WTC11 (cell line): Measurements from ENCODE around the gene APOBEC3B. TPM values are rescaled to one million over a fixed set of nuclear protein-coding genes. Genes with fewer than 3 reads are reported as not detected.
A peak's percentile ranks its signal among the peaks of the same experiment; 100 is the strongest.

Experiments used
- ATAC-seq: fragments of 200-7000 bp; cut with Tn5 transposase; 2 replicates; pipeline ENCODE4 v1.10.0; 2021; ENCODE audit warnings: mild to moderate bottlenecking, moderate library complexity
- CTCF ChIA-PET: fragments of 300-600 bp; sonication (Branson Sonifier 250); formaldehyde crosslinking; loops from one replicate; lab custom pipeline; 2021; ENCODE audit warnings: antibody characterized with exemption; lab: Charles Lee
- POLR2A ChIA-PET: fragments of 350-600 bp; sonication (Branson Sonifier 250); formaldehyde crosslinking; loops from one replicate; lab custom pipeline; 2021; ENCODE audit warnings: antibody characterized with exemption; lab: Charles Lee
- DNase-seq: peaks from one replicate; pipeline ENCODE4 v3.0.0; 2021; ENCODE audit warnings: low spot score
- H3K27ac Mint-ChIP-seq: 2 replicates; pipeline ENCODE4 v1.8.0; 2021; ENCODE audit warnings: mixed read lengths
- H3K27me3 Mint-ChIP-seq: 2 replicates; pipeline ENCODE4 v1.8.0; 2021; ENCODE audit warnings: low read depth, mild to moderate bottlenecking, moderate library complexity, mixed read lengths
- H3K36me3 Mint-ChIP-seq: 2 replicates; pipeline ENCODE4 v1.8.0; 2021; ENCODE audit warnings: mixed read lengths
- H3K4me1 Mint-ChIP-seq: 2 replicates; pipeline ENCODE4 v1.8.0; 2022; ENCODE audit warnings: mixed read lengths
- H3K4me3 Mint-ChIP-seq: 2 replicates; pipeline ENCODE4 v1.8.0; 2021; ENCODE audit warnings: mild to moderate bottlenecking, moderate library complexity, mixed read lengths
- H3K9me3 Mint-ChIP-seq: 2 replicates; pipeline ENCODE4 v1.8.0; 2021; ENCODE audit warnings: mixed read lengths
- AFF4 ChIP-seq: sonication (generic); formaldehyde crosslinking; IDR thresholded peaks from 2 replicates; pipeline ENCODE4 v1.8.1; 2023; ENCODE audit warnings: mild to moderate bottlenecking, missing genetic modification reagents, borderline replicate concordance
- ARID4B ChIP-seq: sonication (generic); formaldehyde crosslinking; IDR thresholded peaks from 2 replicates; pipeline ENCODE4 v1.8.0; 2023; ENCODE audit warnings: missing genetic modification reagents, mild to moderate bottlenecking, borderline replicate concordance
- CBFB ChIP-seq: sonication (generic); formaldehyde crosslinking; IDR thresholded peaks from 2 replicates; pipeline ENCODE4 v1.8.1; 2022; ENCODE audit warnings: mild to moderate bottlenecking, low read depth, missing genetic modification reagents
- CTCF ChIP-seq: fragments of 200-600 bp; IDR thresholded peaks from 2 replicates; pipeline ENCODE4 v1.8.0; 2022; ENCODE audit warnings: antibody characterized with exemption
- ELF4 ChIP-seq: sonication (generic); formaldehyde crosslinking; IDR thresholded peaks from 2 replicates; pipeline ENCODE4 v1.8.1; 2022; ENCODE audit warnings: low read depth, mild to moderate bottlenecking, moderate library complexity, missing genetic modification reagents
- FOXP4 ChIP-seq: sonication (generic); formaldehyde crosslinking; IDR thresholded peaks from 2 replicates; pipeline ENCODE4 v1.8.0; 2022; ENCODE audit warnings: mild to moderate bottlenecking, missing genetic modification reagents
- GTF2I ChIP-seq: fragments of 250-450 bp; sonication (Bioruptor Pico); conservative IDR thresholded peaks from 2 replicates; pipeline ENCODE4 v1.4.0; 2021; ENCODE audit warnings: mild to moderate bottlenecking
- NFYB ChIP-seq: sonication (generic); formaldehyde crosslinking; conservative IDR thresholded peaks from 2 replicates; pipeline ENCODE4 v1.8.0; 2022; ENCODE audit warnings: low read depth, missing genetic modification reagents
- NR2C2 ChIP-seq: sonication (generic); formaldehyde crosslinking; IDR thresholded peaks from 2 replicates; pipeline ENCODE4 v1.8.0; 2022; ENCODE audit warnings: mild to moderate bottlenecking, missing genetic modification reagents
- OVOL2 ChIP-seq: fragments of 250-450 bp; sonication (Bioruptor Pico); IDR thresholded peaks from 2 replicates; pipeline ENCODE4 v1.9.0; 2021; ENCODE audit warnings: mild to moderate bottlenecking, borderline replicate concordance
- RELA ChIP-seq: sonication (generic); formaldehyde crosslinking; IDR thresholded peaks from 2 replicates; pipeline ENCODE4 v1.8.1; 2022; ENCODE audit warnings: missing genetic modification reagents, mild to moderate bottlenecking, borderline replicate concordance
- SMAD3 ChIP-seq: sonication (generic); formaldehyde crosslinking; IDR thresholded peaks from 2 replicates; pipeline ENCODE4 v1.8.0; 2022; ENCODE audit warnings: missing genetic modification reagents, mild to moderate bottlenecking, borderline replicate concordance
- SMAD4 ChIP-seq: sonication (generic); formaldehyde crosslinking; IDR thresholded peaks from 2 replicates; pipeline ENCODE4 v1.8.0; 2022; ENCODE audit warnings: mild to moderate bottlenecking, missing genetic modification reagents
- SOX15 ChIP-seq: fragments of 250-450 bp; sonication (Bioruptor Pico); IDR thresholded peaks from 2 replicates; pipeline ENCODE4 v1.9.0; 2021; ENCODE audit warnings: mild to moderate bottlenecking
- ZNF138 ChIP-seq: sonication (generic); formaldehyde crosslinking; conservative IDR thresholded peaks from 2 replicates; pipeline ENCODE4 v1.8.1; 2022; ENCODE audit warnings: mild to moderate bottlenecking, moderate library complexity, missing genetic modification reagents
- ZNF425 ChIP-seq: fragments of 250-450 bp; sonication (Bioruptor Pico); conservative IDR thresholded peaks from 2 replicates; pipeline ENCODE4 v1.9.0; 2021; ENCODE audit warnings: mild to moderate bottlenecking
- ZNF512 ChIP-seq: sonication (generic); formaldehyde crosslinking; IDR thresholded peaks from 2 replicates; pipeline ENCODE4 v1.8.1; 2022; ENCODE audit warnings: missing genetic modification reagents, borderline replicate concordance
- total RNA-seq: library from RNA; stranded (reverse); gene quantifications from 3 replicates; pipeline ENCODE4 v1.2.3, GENCODE V29; 2021

APOBEC3B gene
- total RNA-seq, 1 experiment from 2014 or later = 4.0 TPM

- Mint-ChIP-seq H3K4me3 (no peak overlapping the region), H3K4me1 (no peaks in the 10 kb centered on the region), H3K9me3 (peaks cover 4% of the 10 kb centered on the region), H3K27ac (no peak overlapping the region), H3K36me3 (peaks cover 4% of the 10 kb centered on the region), H3K27me3 (peaks cover 2% of the 10 kb centered on the region; the same call in 1 of the 2 replicates)
- ChIA-PET POLR2A (no interaction called here), CTCF (interaction anchor here (0.6 to 1.0 kb wide), 2 partner anchors 176 to 595 kb away, joined by 3 to 4 read pairs; no protein-coding TSS in a partner anchor)
- DNase-seq = no peak
- TF ChIP-seq ZNF512 (no peak), NR2C2 (no peak), RELA (CRISPR knock-in tag) (no peak), ZNF425 (CRISPR knock-in tag) (no peak), NFYB (CRISPR knock-in tag) (no peak), ARID4B (CRISPR knock-in tag) (no peak), SMAD3 (CRISPR knock-in tag) (no peak), GTF2I (CRISPR knock-in tag) (no peak), ELF4 (CRISPR knock-in tag) (no peak), CBFB (CRISPR knock-in tag) (no peak)
- no peak for ATAC-seq
Observed at GRCh38 chr22:38972558-38972957, 9.6 kb upstream of the APOBEC3B start.

- H3K27ac Mint-ChIP-seq = no peak overlapping the region
- H3K4me1 Mint-ChIP-seq = no peaks in the 10 kb centered on the region
- H3K4me3 Mint-ChIP-seq = no peak overlapping the region
- CTCF ChIA-PET = interaction anchor here (0.6 to 1.1 kb wide), 4 partner anchors 22 to 175 kb away, joined by 3 read pairs; no protein-coding TSS in a partner anchor
- H3K36me3 Mint-ChIP-seq = peaks cover 4% of the 10 kb centered on the region
- DNase-seq = peak; percentile 62
- peaks cover 2% of the 10 kb centered on the region for H3K27me3 Mint-ChIP-seq
- peaks cover 4% of the 10 kb centered on the region for H3K9me3 Mint-ChIP-seq
- peak; percentile 81 for ATAC-seq
- POLR2A ChIA-PET = no interaction called here
- TF ChIP-seq CTCF (peak; percentile 52), OVOL2 (CRISPR knock-in tag) (no peak), AFF4 (no peak), ZNF138 (CRISPR knock-in tag) (no peak), FOXP4 (CRISPR knock-in tag) (no peak), SOX15 (CRISPR knock-in tag) (no peak), SMAD4 (CRISPR knock-in tag) (no peak)
Observed at GRCh38 chr22:38973289-38974169, 8.6 kb upstream of the APOBEC3B start.
